HepG2 (cell line): ENCODE measurements around the gene LZTR1. TPM values are rescaled to one million over a fixed set of nuclear protein-coding genes. Genes with fewer than 3 reads are reported as not detected.

Source experiments
- ATAC-seq: fragments of 200-7000 bp; cut with Tn5 transposase; 3 replicates; pipeline ENCODE4 v1.9.1; 2020; ENCODE audit warnings: mild to moderate bottlenecking, moderate library complexity
- BruUV-seq: library from RNA; stranded (reverse); fragments of 400-500 nt; replicated peaks from 2 replicates; lab custom pipeline; 2021; lab: Mats Ljungman, UMichigan
- CTCF ChIA-PET: fragments of 300-600 bp; formaldehyde crosslinking; extraction: SDS; loops from one replicate; lab custom pipeline; 2021; ENCODE audit warnings: low total read pairs, inconsistent platforms, low intra/inter-chr PET ratio; lab: Yijun Ruan, JAX
- POLR2A ChIA-PET: fragments of 350-600 bp; sonication (Branson Sonifier 250); formaldehyde crosslinking; loops from one replicate; lab custom pipeline; 2020; ENCODE audit warnings: antibody characterized with exemption, inconsistent platforms; lab: Yijun Ruan, JAX
- DNase-seq: peaks from one replicate; pipeline ENCODE4 v3.0.0-alpha.2; 2015; ENCODE audit warnings: low spot score
- FAIRE-seq: peaks from 3 replicates; lab custom pipeline; 2011; peaks lifted over from hg19 to GRCh38; lab: Jason Lieb, UNC
- H2AFZ ChIP-seq: one replicate; pipeline ENCODE4 v1.6.1; 2011; ENCODE audit warnings: low read length, inconsistent platforms
- H3K27ac ChIP-seq: fragments of 300-600 bp; 3 replicates; pipeline ENCODE4 v1.8.0; 2011; ENCODE audit warnings: mixed run types, mild to moderate bottlenecking, mixed read lengths, low read length, inconsistent platforms; ENCODE audit not compliant: insufficient read depth; ENCODE audit errors: extremely low read length
- H3K27me3 ChIP-seq, 2 experiments: fragments of 200-600 bp in 1 of 2; 2 replicates in 1 of 2; 3 replicates in 1 of 2; pipeline versions ENCODE4 v1.6.0 to v1.8.0; 2011; ENCODE audit warnings: low read length in 2 of 2, mild to moderate bottlenecking in 2 of 2, moderate library complexity in 2 of 2, inconsistent platforms in 1 of 2; ENCODE audit not compliant: insufficient read depth in 2 of 2, control insufficient read depth in 1 of 2
- H3K36me3 ChIP-seq, 2 experiments: fragments of 200-600 bp in 1 of 2; replicated peaks in 1 of 2; 2 replicates in 1 of 2; 3 replicates in 1 of 2; pipeline versions ENCODE4 v1.5.1 to v1.8.0; 2011; ENCODE audit warnings: low read length in 2 of 2, inconsistent platforms in 1 of 2; ENCODE audit not compliant: insufficient read depth in 2 of 2, control insufficient read depth in 1 of 2
- H3K4me1 ChIP-seq: 2 replicates; pipeline ENCODE4 v1.5.1; 2012; ENCODE audit warnings: low read length, inconsistent platforms; ENCODE audit not compliant: insufficient read depth
- H3K4me2 ChIP-seq: 2 replicates; pipeline ENCODE4 v1.6.0; 2011; ENCODE audit warnings: low read depth, low read length, inconsistent platforms
- H3K4me3 ChIP-seq, 3 experiments: fragments of 200-600 bp in 1 of 3; sonication (generic), shearing (Covaris generic) in 1 of 3; replicated peaks in 1 of 3; 2 replicates each; pipeline ENCODE4 v1.5.1; 2011 to 2016; ENCODE audit warnings: low read length in 3 of 3, inconsistent platforms in 2 of 3, low read depth in 2 of 3, mild to moderate bottlenecking in 2 of 3, control low read depth in 1 of 3, mixed read lengths in 1 of 3; ENCODE audit not compliant: insufficient read depth in 1 of 3
- H3K79me2 ChIP-seq: one replicate; pipeline ENCODE4 v1.6.1; 2011; ENCODE audit warnings: low read length, inconsistent platforms; ENCODE audit not compliant: insufficient read depth
- H3K9ac ChIP-seq: 2 replicates; pipeline ENCODE4 v1.6.0; 2011; ENCODE audit warnings: mild to moderate bottlenecking, low read depth, low read length, inconsistent platforms; ENCODE audit not compliant: insufficient read depth
- H3K9me3 ChIP-seq: 2 replicates; pipeline ENCODE4 v1.5.1; 2012; ENCODE audit warnings: mild to moderate bottlenecking, low read length
- H4K20me1 ChIP-seq: 2 replicates; pipeline ENCODE4 v1.6.0; 2011; ENCODE audit warnings: inconsistent platforms, mild to moderate bottlenecking, low read length, moderate library complexity; ENCODE audit not compliant: insufficient read depth
- ATF7 ChIP-seq, 2 experiments: fragments of 450-650 bp in 1 of 2; sonication (generic) in 1 of 2; formaldehyde crosslinking in 1 of 2; IDR thresholded peaks; 2 replicates each; pipeline versions ENCODE4 v1.4.0 to v1.6.1; 2016 to 2020; ENCODE audit warnings: antibody characterized with exemption in 1 of 2, mild to moderate bottlenecking in 1 of 2, missing genetic modification reagents in 1 of 2
- MYNN ChIP-seq: sonication (generic); formaldehyde crosslinking; IDR thresholded peaks from 2 replicates; pipeline ENCODE4 v1.4.0; 2020; ENCODE audit warnings: mild to moderate bottlenecking, low read depth, missing genetic modification reagents
- NR3C1 ChIP-seq: sonication (generic); formaldehyde crosslinking; IDR thresholded peaks from 2 replicates; pipeline ENCODE4 v1.4.0; 2020; ENCODE audit warnings: missing genetic modification reagents
- RAD51 ChIP-seq: fragments of 450-650 bp; IDR thresholded peaks from 2 replicates; pipeline ENCODE4 v1.6.1; 2016; ENCODE audit warnings: borderline replicate concordance
- SAP130 ChIP-seq: IDR thresholded peaks from 2 replicates; pipeline ENCODE4 v1.6.1; 2016; ENCODE audit warnings: low read depth
- YY1 ChIP-seq: IDR thresholded peaks from 2 replicates; pipeline ENCODE4 v1.6.1; 2011; ENCODE audit warnings: low read length, low read depth, moderate library complexity, mild to moderate bottlenecking; ENCODE audit not compliant: insufficient read depth, insufficient replicate concordance
- ZBTB20 ChIP-seq: sonication (generic); formaldehyde crosslinking; IDR thresholded peaks from 2 replicates; pipeline ENCODE4 v1.8.1; 2023; ENCODE audit warnings: missing genetic modification reagents, low read depth, mild to moderate bottlenecking, borderline replicate concordance
- ZNF446 ChIP-seq: sonication (generic); formaldehyde crosslinking; IDR thresholded peaks from 2 replicates; pipeline ENCODE4 v1.5.0; 2020; ENCODE audit warnings: mild to moderate bottlenecking, missing genetic modification reagents
- WGBS: methylation state at CpG from one replicate; pipeline ENCODE4 v1.1.6; 2017; ENCODE audit warnings: low lambda C conversion rate; 5-methylcytosine and 5-hydroxymethylcytosine counted together
- in situ Hi-C: cut with HindIII; loops from 2 replicates; pipeline ENCODE4 v1.10.0; 2017; ENCODE audit warnings: low pct_unique_long_range_greater_than_20kb; ENCODE audit not compliant: extremely low pct_ligation_motif_present
- intact Hi-C: fragments of 100-400 bp; cut with micrococcal nuclease; formaldehyde crosslinking; loops from one replicate; pipeline ENCODE4 v1.10.0; 2022; ENCODE audit not compliant: unreplicated experiment
- polyA plus RNA-seq, 8 experiments: library from polyadenylated mRNA; depleted of rRNA in 3 of 8; stranded (reverse) in 7 of 8; unstranded in 1 of 8; fragments of >200 nt; fragmentation: Illumina TruSeq in 4 of 8; extraction: Trizol in 4 of 8; gene quantifications; 2 replicates each; pipeline versions ENCODE4 v1.2.1 to v1.2.3, GENCODE V29; 2011 to 2016; ENCODE audit warnings: low read depth in 4 of 8, missing spikeins in 1 of 8, mixed read lengths in 1 of 8; ENCODE audit not compliant: insufficient read depth in 1 of 8
- total RNA-seq, 5 experiments: library from RNA; depleted of rRNA; stranded (reverse); fragments of >200 nt; fragmentation: Illumina TruSeq; extraction: Trizol; gene quantifications; 2 replicates each; pipeline ENCODE4 v1.2.3, GENCODE V29; 2016; ENCODE audit warnings: low read depth in 1 of 5
- TF ChIP-seq, protein P1 (sequence below): sonication (generic); formaldehyde crosslinking; IDR thresholded peaks from 2 replicates; pipeline ENCODE4 v1.5.1; 2020; ENCODE audit warnings: mild to moderate bottlenecking, missing genetic modification reagents, moderate library complexity
- TF ChIP-seq, protein P2 (sequence below): sonication (generic); formaldehyde crosslinking; IDR thresholded peaks from 2 replicates; pipeline ENCODE4 v1.4.0; 2020; ENCODE audit warnings: missing genetic modification reagents
- TF ChIP-seq, protein P3 (sequence below): sonication (generic); formaldehyde crosslinking; IDR thresholded peaks from 2 replicates; pipeline ENCODE4 v1.9.0; 2021; ENCODE audit warnings: missing genetic modification reagents, borderline replicate concordance

The LZTR1 gene
- total and polyA plus RNA-seq, 2 of the 13 experiments (the other 11 are each of a cell fraction or from before 2014, with no cell fraction given): 21.8 to 22.4 TPM

DNA sequence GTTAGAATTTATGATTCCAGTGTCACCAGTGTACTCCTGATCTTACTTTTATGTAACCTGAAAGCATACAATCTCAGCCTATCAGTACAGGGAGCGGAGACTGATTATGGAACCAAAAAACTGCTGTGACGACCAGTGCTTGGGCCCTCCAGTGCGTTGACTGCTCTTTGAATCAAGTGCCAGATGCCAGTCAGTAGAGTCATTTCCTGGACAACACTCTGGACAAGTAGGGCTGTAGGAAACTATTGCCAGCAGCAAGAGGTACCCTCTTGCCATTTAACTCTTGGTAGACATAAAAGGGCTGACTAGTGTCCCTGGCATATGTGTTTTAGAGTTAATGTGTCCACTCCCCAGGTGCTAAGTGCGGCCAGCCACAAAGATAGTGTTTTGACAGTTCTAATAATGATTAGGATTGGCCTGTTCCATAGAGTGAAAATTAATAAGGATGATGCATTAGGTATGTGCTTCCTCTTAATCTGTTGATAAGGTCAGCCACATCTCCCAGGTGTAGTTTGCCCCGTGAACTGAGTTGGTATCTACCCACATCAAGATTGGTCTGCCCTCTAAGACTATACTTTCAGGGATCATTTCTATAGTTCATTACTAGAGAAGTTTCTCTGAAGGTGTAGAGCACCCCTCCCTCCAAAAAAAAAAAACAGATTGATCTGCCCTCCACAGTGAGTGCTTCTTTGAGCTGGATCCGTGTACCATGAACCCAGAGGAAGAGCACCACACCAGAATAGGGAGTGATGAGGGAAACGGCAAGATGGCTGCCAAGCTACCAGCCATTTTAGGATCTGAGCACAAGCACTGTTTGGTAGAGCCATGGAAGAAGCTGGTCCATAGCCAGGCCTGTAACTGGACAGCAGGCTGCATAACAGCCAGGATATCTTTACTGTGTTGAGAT, 35.8 kb upstream of the LZTR1 start:
- Histone ChIP-seq H3K9ac (no peak overlapping the region), H3K27ac (peak overlapping the region; percentile 3), H4K20me1 (peaks cover 74% of the 10 kb centered on the region), H3K4me3 (no peak overlapping the region), H3K4me2 (peak overlapping the region; percentile 1; the same call in 1 of the 2 replicates), H3K36me3 (peaks cover 5 to 48% of the 10 kb centered on the region in 2 experiments), H3K4me1 (peaks cover 92% of the 10 kb centered on the region), H3K9me3 (no peaks in the 10 kb centered on the region), H3K79me2 (peaks cover 85% of the 10 kb centered on the region), H2AFZ (no peak overlapping the region), H3K27me3 (no peaks in the 10 kb centered on the region)
- ATAC-seq (no peak), DNase-seq (no peak), FAIRE-seq (no peak)
- ChIA-PET POLR2A (interaction anchor here (1.2 kb wide), 1 partner anchor 60 kb away, joined by 4 read pairs; no protein-coding TSS in a partner anchor), CTCF (no interaction called here)
- 81% methylated on average over 7 of the region's 7 CpGs for WGBS
- intact Hi-C loops: no loop called here
- no TSS peak for BruUV-seq
- in situ Hi-C loops: no loop called here
- 0 out of 2 replicates have a peak, but pooled peaks have one; percentile 11 for TF ChIP-seq SAP130 (CRISPR knock-in tag)
- 0 out of 2 replicates have a peak, but pooled peaks have one; percentile 17 for TF ChIP-seq ZNF446 (CRISPR knock-in tag)
- TF ChIP-seq NR3C1 (CRISPR knock-in tag): no peak
- TF ChIP-seq MYNN (CRISPR knock-in tag): no peak
- no peak for TF ChIP-seq ATF7 (IDR thresholded peaks at IDR 0.05)
- TF ChIP-seq ATF7 (CRISPR knock-in tag; IDR thresholded peaks at IDR 0.05): no peak
- TF ChIP-seq, protein P1, sequence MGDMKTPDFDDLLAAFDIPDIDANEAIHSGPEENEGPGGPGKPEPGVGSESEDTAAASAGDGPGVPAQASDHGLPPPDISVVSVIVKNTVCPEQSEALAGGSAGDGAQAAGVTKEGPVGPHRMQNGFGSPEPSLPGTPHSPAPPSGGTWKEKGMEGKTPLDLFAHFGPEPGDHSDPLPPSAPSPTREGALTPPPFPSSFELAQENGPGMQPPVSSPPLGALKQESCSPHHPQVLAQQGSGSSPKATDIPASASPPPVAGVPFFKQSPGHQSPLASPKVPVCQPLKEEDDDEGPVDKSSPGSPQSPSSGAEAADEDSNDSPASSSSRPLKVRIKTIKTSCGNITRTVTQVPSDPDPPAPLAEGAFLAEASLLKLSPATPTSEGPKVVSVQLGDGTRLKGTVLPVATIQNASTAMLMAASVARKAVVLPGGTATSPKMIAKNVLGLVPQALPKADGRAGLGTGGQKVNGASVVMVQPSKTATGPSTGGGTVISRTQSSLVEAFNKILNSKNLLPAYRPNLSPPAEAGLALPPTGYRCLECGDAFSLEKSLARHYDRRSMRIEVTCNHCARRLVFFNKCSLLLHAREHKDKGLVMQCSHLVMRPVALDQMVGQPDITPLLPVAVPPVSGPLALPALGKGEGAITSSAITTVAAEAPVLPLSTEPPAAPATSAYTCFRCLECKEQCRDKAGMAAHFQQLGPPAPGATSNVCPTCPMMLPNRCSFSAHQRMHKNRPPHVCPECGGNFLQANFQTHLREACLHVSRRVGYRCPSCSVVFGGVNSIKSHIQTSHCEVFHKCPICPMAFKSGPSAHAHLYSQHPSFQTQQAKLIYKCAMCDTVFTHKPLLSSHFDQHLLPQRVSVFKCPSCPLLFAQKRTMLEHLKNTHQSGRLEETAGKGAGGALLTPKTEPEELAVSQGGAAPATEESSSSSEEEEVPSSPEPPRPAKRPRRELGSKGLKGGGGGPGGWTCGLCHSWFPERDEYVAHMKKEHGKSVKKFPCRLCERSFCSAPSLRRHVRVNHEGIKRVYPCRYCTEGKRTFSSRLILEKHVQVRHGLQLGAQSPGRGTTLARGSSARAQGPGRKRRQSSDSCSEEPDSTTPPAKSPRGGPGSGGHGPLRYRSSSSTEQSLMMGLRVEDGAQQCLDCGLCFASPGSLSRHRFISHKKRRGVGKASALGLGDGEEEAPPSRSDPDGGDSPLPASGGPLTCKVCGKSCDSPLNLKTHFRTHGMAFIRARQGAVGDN (CRISPR knock-in tag): no peak
- TF ChIP-seq, protein P2, sequence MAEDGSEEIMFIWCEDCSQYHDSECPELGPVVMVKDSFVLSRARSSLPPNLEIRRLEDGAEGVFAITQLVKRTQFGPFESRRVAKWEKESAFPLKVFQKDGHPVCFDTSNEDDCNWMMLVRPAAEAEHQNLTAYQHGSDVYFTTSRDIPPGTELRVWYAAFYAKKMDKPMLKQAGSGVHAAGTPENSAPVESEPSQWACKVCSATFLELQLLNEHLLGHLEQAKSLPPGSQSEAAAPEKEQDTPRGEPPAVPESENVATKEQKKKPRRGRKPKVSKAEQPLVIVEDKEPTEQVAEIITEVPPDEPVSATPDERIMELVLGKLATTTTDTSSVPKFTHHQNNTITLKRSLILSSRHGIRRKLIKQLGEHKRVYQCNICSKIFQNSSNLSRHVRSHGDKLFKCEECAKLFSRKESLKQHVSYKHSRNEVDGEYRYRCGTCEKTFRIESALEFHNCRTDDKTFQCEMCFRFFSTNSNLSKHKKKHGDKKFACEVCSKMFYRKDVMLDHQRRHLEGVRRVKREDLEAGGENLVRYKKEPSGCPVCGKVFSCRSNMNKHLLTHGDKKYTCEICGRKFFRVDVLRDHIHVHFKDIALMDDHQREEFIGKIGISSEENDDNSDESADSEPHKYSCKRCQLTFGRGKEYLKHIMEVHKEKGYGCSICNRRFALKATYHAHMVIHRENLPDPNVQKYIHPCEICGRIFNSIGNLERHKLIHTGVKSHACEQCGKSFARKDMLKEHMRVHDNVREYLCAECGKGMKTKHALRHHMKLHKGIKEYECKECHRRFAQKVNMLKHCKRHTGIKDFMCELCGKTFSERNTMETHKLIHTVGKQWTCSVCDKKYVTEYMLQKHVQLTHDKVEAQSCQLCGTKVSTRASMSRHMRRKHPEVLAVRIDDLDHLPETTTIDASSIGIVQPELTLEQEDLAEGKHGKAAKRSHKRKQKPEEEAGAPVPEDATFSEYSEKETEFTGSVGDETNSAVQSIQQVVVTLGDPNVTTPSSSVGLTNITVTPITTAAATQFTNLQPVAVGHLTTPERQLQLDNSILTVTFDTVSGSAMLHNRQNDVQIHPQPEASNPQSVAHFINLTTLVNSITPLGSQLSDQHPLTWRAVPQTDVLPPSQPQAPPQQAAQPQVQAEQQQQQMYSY (CRISPR knock-in tag): no peak
- no peak for TF ChIP-seq ZBTB20 (CRISPR knock-in tag)
- TF ChIP-seq, protein P3, sequence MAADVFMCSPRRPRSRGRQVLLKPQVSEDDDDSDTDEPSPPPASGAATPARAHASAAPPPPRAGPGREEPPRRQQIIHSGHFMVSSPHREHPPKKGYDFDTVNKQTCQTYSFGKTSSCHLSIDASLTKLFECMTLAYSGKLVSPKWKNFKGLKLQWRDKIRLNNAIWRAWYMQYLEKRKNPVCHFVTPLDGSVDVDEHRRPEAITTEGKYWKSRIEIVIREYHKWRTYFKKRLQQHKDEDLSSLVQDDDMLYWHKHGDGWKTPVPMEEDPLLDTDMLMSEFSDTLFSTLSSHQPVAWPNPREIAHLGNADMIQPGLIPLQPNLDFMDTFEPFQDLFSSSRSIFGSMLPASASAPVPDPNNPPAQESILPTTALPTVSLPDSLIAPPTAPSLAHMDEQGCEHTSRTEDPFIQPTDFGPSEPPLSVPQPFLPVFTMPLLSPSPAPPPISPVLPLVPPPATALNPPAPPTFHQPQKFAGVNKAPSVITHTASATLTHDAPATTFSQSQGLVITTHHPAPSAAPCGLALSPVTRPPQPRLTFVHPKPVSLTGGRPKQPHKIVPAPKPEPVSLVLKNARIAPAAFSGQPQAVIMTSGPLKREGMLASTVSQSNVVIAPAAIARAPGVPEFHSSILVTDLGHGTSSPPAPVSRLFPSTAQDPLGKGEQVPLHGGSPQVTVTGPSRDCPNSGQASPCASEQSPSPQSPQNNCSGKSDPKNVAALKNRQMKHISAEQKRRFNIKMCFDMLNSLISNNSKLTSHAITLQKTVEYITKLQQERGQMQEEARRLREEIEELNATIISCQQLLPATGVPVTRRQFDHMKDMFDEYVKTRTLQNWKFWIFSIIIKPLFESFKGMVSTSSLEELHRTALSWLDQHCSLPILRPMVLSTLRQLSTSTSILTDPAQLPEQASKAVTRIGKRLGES (CRISPR knock-in tag): no peak
- TF ChIP-seq RAD51: no peak
- TF ChIP-seq YY1: peak; percentile 69
